OCI-M1 (cell line): ENCODE measurements around the gene NTRK1.

Source experiments
- DNase-seq: peaks from one replicate; lab custom pipeline; 2025; lab: John Stamatoyannopoulos, UW

The NTRK1 gene

DNA sequence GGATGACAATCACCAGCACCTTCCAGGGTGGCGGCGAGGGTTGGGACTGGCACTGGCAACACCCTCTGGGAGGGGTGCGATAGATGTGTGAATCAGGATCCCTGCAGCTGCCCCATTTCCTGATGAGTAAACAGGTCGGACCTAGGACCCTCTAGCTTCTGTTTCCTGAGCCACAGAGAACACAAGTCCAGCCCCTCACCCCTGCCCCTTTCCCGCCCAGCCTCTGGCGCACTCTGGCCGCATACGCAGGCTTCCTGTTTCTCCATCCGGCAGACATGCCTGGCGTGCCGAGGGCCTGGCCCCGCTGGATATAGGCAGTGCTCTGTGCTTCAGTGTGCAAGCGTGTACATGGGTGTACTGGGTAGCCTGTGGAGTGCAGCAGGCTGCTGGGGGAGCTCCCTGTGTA, 37.5 kb downstream of the NTRK1 start:
- DNase-seq: no peak

DNA sequence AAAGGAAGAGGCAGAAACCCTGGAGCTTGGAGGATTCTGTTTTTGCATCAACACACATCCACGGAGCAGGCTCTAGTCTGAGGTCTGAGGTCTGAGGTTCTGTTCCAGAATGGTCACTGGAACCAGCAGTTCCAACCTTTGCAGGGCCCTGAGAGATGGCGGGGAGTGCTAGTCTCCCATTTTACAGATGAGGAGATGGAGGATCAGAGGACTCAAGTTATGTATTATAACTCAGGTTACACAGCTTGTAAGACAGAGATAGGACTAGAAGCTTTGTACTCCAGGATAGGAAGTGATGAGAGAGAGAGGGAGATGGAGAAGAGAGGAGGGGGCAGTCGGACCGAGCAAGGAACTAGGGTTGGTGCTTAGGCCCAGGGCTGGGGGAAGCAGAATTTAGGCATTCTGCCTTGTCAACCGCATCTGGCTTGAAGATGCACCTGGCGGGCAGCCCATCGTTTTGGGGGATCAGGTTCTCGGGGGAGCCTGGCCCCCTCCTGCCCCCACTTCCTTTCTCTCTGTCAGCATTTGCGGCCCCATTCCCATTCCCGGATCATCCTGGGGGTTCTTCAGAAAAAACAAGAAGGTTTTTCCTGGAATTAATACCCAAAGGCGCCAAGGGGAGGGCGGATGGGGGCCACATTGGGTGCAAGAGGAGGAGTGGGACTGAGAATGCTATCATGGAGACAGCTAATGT, 38.5 kb downstream of the NTRK1 start:
- DNase-seq: no peak

DNA sequence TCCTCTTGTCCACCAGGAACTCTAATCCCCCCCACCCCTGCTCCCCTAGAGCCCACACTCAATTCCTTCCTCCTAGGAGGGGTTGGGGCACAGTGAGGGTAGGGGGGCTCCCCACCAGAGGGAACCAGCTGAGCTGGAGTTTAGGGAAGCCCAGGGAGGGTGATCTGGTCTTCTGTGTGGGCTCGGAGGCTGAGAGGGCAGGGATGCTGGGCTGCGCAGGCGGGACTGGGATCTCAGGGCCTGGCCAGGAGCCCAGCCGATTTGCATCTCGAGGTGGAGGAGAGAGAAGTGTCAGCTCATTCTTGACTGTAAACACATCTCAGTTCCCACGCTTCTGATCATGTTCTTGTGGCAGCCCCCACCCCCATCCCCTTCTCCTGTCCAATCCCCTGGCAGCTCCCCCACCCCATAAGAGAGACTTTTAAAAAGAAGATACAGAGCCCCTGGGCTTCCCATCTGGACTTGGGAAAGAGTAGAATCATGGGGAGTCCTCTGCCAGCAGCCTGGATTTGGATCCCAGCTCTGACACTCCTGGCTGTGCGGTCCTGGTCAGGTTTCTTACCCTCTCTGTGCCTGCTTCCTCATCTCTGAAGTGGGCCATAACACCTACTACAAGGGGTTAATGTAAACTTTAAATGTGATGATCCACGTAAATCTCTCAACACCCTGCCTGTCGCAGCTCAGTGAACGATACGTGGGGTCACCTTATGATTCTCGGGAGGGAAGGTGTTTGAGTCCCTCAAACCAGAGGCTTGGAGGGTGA, 39.5 kb downstream of the NTRK1 start:
- DNase-seq: no peak

GRCh38 chr1:156900896-156901589, 40.4 kb downstream of the NTRK1 start:
- DNase-seq: no peak

- no peak for DNase-seq
These were observed 40.9 kb downstream of the NTRK1 start for GRCh38 chr1:156901590-156901900.

DNA sequence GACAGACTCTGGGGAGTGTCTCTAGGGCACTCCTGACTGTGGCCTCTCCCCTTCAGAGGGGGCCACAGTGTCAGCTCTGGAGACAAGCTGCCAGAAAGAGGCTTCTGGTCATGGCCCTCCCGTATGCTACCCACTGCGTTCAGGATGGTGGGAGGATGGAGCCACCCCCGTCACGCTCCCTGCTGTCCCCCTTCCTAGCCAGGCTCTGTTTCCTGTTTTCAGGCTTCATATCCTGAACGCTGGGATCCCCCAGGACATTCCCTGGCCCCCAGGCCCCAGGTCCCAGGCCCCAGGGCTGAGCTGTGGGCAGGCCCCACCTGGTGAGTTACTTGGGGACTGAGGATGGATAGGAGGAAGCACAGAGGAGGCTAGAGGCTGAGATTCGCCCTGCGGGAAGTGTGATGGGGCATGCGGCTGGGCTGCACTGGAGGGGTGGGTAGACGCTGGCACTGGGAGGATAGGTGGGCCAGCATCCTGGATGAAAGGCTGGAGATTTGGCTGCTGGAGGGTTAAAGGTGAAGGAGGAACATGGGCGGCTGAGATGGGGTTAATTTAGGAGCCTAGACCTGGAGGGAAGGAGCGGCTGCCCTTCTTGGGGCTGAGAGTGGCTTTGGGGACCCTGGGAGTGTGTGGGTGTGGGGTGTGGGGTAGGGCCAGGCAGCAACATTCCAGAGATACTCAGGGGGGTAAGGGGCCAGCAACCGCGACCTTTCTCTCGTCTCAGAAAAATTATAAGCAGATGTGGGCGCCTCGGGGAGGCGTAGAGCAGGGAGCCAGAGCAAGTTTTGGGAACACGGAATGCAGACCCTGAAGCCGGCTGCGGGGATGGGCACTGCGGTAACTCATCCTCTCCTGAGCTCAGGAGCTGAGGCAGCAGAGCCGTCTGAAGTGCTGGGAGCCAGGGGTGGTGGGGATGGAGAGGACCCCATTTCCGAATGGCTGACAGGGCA, 41.6 kb downstream of the NTRK1 start:
- DNase-seq: no peak

- no peak for DNase-seq
These were observed 42.8 kb downstream of the NTRK1 start for GRCh38 chr1:156903328-156904091.

GRCh38 chr1:156904187-156904959, 43.7 kb downstream of the NTRK1 start:
- DNase-seq: no peak

- no peak for DNase-seq
These were observed 44.5 kb downstream of the NTRK1 start for GRCh38 chr1:156905176-156905575.

DNA sequence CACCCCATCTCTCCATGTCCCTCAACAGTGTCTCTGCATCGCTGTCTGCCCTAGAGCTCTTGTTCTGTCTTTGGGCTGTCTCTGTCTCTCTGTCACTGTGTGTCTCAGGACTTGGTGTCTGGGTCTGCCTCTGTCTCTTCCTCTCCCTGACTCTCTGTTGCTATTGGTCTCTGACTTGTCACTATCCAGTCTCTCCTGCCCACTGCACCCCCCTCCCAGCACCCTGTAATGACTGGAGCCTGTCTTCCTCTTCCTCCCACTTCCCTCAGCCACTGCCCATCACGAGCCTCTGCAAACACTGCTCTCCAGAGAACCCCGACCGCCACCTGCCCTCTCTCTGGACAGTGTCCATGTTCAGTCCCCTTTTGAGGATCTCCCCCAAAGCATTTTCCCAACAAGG, 45.0 kb downstream of the NTRK1 start:
- no peak for DNase-seq

DNA sequence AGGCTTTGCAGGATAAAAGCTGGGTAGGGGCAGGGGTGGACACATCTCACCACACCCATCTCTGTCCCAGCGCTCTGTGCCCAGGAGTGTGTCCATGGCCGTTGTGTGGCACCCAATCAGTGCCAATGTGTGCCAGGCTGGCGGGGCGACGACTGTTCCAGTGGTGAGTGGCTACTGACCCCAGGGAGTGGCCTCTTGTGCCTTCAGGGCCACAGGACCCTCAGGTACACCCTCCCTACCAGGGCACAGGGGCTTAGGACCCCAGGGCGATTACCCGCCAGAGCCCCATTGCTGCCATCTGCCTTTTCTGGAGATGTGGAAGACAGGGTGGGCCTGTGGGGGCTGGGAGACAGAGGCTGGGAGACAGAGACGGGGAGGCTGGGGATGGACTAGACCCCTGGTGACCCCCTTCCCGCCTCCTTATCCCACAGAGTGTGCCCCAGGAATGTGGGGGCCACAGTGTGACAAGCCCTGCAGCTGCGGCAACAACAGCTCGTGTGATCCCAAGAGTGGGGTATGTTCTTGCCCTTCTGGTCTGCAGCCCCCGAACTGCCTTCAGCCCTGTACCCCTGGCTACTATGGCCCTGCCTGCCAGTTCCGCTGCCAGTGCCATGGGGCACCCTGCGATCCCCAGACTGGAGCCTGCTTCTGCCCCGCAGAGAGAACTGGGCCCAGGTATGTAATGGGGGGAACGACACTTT, 45.7 kb downstream of the NTRK1 start:
- DNase-seq: no peak

GRCh38 chr1:156908541-156908940, 47.9 kb downstream of the NTRK1 start:
- no peak for DNase-seq

- no peak for DNase-seq
These were observed 48.3 kb downstream of the NTRK1 start for GRCh38 chr1:156908955-156909354.

GRCh38 chr1:156909671-156910070, 49.0 kb downstream of the NTRK1 start:
- no peak for DNase-seq

GRCh38 chr1:156910309-156910782, 49.7 kb downstream of the NTRK1 start:
- DNase-seq: peak; percentile 73

DNA sequence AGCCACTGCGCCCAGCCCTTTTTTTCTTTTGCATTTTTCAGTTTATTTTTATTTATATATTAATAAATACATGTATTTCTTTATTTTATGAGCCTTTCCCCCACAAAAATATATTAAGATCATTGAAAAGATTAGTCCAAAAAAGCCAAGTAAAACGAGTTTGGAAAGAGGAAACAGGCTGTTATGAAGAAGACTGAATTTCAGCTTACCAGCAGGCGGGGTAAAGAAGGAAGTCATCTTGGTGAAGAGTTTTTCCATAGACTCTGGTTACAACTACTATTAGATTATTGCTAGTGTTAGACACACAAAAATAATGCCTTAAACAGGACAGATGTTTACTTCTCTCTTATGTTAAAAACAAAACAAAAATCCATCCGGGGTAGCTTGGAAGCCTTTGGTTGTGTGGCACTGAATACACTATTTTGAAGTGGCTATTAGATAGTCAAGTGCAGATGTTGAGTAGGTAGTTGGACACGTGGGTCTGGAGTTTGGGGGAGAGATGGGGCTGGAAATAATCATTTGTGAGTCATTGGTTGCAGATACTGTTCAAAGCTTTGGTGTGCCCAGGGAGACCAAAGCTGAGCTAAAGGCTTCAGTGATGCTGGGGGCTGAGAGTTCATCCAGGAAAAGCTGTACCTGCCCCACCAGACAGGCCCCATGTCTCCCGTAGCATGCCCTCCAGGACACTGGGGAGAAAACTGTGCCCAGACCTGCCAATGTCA, 51.1 kb downstream of the NTRK1 start:
- DNase-seq: peak; percentile 73

DNA sequence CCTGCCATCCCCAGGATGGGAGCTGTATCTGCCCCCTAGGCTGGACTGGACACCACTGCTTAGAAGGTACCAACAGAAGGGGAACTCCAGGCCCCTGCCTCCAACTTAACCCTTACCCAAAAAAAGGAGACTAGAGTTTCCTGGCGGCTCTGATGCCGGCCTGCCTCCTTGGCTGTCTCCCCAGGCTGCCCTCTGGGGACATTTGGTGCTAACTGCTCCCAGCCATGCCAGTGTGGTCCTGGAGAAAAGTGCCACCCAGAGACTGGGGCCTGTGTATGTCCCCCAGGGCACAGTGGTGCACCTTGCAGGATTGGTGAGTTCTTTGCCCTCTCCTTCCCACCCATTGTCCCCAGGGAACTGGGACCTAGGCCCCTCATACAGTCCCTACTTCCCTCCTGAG, 51.6 kb downstream of the NTRK1 start:
- DNase-seq: no peak

DNA sequence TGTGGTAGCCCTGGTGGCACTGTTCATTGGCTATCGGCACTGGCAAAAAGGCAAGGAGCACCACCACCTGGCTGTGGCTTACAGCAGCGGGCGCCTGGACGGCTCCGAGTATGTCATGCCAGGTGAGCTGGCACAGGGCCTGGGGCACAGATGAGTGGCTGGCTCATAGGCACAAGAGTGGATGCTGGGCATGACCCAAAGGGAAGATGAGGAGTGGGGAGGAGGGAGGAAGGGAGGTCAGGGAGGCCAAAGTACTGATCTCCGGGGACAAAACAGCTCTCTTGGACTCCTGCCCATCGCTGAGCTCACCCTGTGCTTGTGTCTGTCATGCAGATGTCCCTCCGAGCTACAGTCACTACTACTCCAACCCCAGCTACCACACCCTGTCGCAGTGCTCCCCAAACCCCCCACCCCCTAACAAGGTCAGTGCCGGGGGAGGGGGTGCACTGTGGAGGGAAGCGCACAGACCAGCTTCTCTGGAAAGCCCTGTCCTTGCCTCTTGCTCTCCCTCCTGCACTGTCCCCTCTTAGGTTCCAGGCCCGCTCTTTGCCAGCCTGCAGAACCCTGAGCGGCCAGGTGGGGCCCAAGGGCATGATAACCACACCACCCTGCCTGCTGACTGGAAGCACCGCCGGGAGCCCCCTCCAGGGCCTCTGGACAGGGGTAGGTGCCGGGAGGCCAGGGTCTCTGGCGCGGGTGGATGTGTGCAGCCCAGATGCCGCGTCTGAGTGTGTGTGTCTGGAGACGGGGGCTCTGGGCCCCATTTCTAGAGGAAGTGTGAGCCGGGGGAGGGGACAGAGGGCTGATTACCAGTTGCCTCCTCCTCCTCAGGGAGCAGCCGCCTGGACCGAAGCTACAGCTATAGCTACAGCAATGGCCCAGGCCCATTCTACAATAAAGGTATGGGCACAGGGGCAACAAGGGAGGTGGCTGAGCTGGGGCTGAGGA, 52.5 kb downstream of the NTRK1 start:
- DNase-seq: peak; percentile 83
